COLO668 (cell line): ENCODE data around the gene RPUSD2.
A peak's percentile ranks its signal among the peaks of the same experiment; 100 is the strongest.

Source experiments
- DNase-seq: peaks from one replicate; lab custom pipeline; 2025; ENCODE audit not compliant: unreplicated experiment; lab: John Stamatoyannopoulos, UW

RPUSD2 gene, protein sequence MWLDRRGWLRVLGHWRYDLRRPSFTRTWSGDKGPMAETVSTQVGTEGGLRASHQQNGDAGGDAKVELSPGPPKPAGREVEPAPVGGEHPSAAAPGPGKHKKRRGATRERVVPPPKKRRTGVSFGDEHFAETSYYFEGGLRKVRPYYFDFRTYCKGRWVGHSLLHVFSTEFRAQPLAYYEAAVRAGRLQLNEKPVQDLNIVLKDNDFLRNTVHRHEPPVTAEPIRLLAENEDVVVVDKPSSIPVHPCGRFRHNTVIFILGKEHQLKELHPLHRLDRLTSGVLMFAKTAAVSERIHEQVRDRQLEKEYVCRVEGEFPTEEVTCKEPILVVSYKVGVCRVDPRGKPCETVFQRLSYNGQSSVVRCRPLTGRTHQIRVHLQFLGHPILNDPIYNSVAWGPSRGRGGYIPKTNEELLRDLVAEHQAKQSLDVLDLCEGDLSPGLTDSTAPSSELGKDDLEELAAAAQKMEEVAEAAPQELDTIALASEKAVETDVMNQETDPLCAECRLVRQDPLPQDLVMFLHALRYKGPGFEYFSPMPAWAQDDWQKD

GRCh38 chr15:40569129-40569953, at the start of gene RPUSD2:
RPUSD2 (plus strand) TSS chr15:40569299; CDS start chr15:40569338, 39 bp downstream.
- DNase-seq: peak; percentile 93

GRCh38 chr15:40523611-40524010, 45.5 kb upstream of the RPUSD2 start:
- DNase-seq: no peak

GRCh38 chr15:40525855-40526254, 43.2 kb upstream of the RPUSD2 start:
- no peak for DNase-seq

- no peak for DNase-seq
These were observed 40.3 kb upstream of the RPUSD2 start for GRCh38 chr15:40528801-40529200.

DNA sequence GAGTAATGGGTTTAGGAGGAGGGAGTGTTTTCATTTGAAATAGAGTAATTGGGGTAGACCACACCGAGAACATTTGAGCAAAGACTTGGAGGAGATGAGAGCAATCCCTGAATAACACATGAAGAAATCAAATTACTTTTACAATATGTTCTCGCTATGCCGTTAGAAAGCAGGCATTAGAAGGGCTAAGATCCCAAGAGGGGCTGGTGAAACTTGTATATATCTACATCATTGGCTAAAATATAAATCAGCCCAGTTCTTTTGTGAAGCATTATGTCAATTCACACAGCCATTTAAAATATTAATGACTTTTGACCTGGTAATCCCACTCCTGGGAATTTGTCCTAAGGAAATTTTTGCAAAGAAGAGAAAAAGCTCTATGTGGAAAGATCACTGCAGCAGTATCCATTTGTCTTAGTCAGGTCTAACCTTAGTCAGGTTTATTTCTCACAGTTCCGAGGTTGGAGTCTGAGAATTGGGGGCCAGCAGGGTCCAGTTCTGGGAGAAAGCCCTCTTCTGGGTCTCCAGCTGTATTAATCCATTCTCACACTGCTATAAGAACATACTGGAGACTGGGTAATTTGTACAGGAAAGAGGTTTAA, 35.2 kb upstream of the RPUSD2 start:
- DNase-seq: no peak

DNA sequence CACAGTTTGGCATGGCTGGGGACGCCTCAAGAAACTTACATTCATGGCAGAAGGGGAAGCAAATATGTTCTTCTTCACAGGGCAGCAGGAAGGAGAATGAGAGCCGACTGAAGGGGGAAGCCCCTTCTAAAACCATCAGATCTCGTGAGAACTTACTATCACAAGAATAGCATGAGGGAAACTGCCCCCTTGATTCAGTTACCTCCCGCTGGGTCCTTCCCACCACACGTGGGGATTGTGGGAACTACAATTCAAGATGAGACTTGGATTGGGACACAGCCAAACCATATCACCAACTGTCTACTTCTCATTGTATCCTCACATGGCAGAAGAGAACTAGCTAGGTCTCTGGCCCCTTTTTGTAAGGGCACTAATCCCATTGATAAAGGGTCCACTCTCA, 34.7 kb upstream of the RPUSD2 start:
- DNase-seq: no peak

DNA sequence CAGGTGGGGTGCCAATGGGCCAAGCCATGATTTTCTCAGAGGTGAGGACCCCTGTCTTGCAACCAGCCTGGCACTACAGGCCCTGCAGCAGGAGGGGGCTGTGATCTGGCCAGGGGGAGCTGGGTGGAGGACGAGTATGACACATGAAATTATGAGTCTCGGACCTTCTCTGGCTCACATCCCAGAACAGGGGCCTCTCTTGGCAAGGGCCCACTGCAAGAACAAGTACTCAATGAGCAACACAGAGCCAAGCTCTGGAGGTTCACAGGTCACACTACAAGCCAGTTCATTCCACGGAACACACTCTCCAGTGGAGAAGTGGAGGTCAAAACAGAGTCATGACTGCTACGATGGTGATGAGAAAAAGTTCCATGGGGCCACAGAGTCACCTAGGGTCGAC, 32.6 kb upstream of the RPUSD2 start:
- DNase-seq: no peak

DNA sequence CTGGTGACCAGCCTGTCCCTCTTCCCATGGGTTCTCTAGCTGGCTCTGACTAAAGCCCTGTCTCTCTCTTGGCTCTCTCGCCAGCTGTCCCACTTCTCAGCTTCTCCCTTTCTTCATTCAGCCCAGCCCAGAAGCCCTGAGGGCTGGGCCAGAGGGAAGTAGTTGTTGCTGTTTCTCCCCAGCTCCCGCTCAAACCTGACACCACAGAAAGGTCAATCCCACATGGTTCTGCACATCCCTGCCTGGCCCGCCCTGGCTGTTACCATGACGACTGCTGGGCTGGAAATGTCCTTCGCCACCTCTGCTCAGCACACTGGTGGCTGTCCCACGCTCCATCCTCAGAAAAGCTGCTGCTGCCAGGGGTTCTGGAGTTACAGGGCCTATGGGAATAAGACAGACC, 30.1 kb upstream of the RPUSD2 start:
- DNase-seq: no peak

GRCh38 chr15:40543082-40543481, 26.0 kb upstream of the RPUSD2 start:
- DNase-seq: no peak

DNA sequence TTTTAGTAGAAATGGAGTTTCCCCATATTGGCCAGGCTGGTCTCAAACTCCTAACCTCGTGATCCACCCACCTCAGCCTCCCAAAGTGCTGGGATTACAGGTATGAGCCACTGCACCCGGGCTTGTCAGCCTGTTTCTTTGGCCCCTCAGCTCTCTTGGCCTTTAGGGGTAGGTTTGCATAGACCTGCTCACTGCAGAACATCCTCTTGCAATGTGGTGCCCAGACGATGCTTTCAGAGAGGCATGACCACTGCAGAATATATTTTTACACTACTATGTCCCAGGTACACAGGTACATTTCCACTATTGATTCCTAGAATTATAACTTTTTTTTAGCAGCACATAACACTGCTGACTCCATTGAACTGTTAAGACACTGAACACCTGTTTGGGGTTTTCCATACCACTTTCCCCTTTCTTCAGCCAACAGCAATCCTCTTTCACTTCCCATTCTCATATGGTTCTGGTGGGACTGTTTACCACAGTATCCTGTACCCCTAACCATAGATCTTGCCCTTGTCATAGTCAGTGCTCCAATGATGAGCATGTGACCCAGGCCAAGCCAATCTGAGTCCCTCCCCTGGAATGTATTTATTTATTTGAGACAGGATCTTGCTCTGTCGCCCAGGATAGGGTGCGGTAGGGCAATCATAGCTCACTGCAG, 25.3 kb upstream of the RPUSD2 start:
- no peak for DNase-seq

DNA sequence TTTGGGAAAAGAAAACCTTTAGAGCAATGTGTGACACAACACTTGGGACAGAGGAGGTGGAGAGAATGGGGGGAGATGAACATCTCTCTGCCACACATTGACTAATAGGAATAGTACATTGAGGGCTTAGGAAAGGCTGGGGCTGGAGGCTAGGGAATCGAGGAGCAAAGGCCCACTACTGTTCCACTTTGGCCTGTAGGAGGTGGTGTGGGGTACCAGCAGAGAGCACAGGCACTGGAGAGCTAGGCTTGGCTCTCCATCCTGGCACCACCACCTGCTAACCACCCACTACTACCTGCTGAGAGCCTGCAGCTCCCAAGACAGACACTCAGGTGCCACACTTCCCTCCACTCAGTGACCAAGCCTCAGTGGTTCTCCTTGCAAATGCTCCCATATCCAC, 23.6 kb upstream of the RPUSD2 start:
- DNase-seq: no peak

DNA sequence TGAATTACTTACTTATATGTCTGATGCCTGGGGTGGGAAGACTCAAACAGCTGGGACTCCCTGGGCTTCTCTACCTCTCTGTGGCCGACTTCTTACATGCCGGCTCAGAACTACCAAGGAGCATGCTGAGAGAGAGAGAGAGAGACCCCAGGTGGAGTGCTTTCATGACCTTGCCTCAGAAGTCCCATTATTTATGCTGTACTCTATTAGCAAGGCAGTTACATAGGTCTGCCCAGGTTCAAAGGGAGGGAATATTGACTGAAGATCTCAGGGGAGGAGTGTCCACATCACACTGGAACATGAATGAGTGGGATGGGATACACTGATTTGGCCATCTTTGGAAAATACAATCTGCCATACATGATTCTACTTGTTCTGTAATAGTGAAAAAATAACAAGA, 20.5 kb upstream of the RPUSD2 start:
- no peak for DNase-seq

DNA sequence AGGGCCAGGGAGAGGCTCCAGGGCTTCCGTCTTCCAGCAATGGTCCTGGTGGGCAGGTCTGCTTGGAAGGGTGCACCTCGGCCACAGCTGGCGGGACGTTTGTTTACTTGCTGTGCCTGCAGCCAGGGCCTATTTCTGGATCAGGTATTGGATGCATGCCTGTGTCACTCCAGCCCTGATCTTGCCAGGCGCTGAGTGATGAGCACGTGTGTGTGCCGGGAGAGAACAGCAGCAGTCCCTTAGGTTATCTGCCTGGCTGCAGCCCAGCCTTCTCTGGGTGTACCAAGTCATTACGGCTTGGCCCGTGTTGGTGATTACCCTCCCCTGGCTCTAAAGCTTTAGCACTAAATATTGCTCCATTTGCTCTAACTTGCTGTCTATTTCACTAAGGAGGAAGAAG, 19.2 kb upstream of the RPUSD2 start:
- DNase-seq: no peak

DNA sequence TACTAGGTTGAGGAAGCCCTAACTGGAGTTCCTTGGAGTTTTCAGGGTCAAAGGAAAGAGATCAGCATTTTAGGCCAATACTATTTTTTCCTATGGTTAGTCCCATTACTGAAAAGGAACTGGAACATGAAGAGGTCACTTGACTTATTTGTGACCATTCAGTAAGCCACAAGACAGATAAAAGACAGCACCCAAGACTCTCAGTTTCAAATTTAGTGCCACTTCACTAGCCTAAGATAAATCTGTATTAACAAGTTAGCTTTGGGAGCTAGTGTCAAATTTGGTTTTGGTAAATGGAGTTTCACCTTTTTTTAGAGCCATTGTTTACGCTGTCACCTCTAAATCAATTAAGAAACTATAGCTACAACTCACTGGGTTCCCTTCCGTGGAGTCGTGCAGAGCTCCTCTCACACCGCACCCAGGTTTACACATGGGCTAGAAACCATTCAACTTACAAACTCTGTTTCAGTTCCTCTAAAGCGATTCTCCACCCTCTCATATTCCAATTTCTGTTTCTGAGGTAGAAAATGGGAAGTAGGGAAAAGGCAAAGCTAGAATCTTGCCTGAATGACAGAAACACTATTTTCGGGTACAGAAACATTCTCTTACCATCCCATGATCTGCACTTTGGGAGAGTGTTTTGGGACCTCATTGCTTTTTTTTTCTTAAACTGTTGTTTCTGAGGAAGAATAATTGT, 18.6 kb upstream of the RPUSD2 start:
- no peak for DNase-seq

DNA sequence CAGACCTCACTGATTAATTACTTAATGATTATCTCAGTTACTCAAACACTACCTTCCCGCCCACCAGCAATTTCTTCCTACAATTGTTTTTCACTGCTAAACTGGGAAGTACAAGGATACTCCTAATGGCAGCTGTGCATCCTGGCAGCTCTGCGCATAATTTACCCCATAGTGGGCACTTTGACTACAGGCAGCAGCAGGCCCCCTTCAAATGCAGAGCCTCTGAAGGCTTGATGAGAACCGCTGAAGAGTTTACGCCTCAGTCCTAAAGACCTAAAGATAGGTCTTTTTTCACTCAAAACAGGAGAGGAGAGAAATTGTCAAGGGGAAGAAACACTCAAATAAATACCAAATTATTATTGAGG, 15.0 kb upstream of the RPUSD2 start:
- no peak for DNase-seq

GRCh38 chr15:40555876-40556275, 13.2 kb upstream of the RPUSD2 start:
- no peak for DNase-seq

GRCh38 chr15:40558952-40559742, 10.0 kb upstream of the RPUSD2 start:
- no peak for DNase-seq

GRCh38 chr15:40562691-40563090, 6.4 kb upstream of the RPUSD2 start:
- DNase-seq: no peak

DNA sequence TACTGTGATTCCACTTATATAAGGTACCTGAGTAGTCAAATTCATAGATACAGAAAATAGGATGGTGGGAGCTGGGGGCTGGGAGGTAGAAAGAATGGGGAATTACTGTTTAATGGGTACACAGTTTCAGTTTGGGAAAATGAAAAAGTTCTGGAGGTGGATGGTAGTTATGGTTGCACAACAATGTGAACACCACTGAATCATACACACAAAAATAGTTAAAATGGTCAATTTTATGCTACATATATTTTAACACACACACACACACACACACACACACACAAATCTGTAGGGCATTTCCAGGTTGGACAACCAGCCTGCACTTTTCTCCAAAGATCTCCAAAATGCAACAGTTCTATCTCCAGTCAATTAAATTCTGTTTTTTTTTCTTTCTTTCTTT, 5.7 kb upstream of the RPUSD2 start:
- no peak for DNase-seq
